Gastrocnemius medialis (tissue), 4 donors: ENCODE measurements around the gene KPNA6.
"Not testable (repeated sequence)": the region's sequence is repeated elsewhere in the genome, so short reads cannot be mapped to it uniquely, and the experiment has no call there.

ENCODE experiments used
- POLR2A ChIP-seq, 2 donors: fragments of 450-650 bp; IDR thresholded peaks; one replicate each; pipeline ENCODE4 v1.6.1; 2017; ENCODE audit warnings: antibody characterized with exemption in 2 of 2, mild to moderate bottlenecking in 2 of 2, moderate library complexity in 2 of 2
- TF ChIP-seq, protein P1 (sequence below), 5 experiments: fragments of 450-650 bp in 3 of 5; fragments of 200-600 bp in 2 of 5; sonication (generic) in 2 of 5; IDR thresholded peaks in 4 of 5; conservative IDR thresholded peaks in 1 of 5; 1 replicate in 4 of 5; 2 replicates in 1 of 5; pipeline ENCODE4 v1.5.1; 2016 to 2019; ENCODE audit warnings: antibody characterized with exemption in 5 of 5, mild to moderate bottlenecking in 3 of 5, moderate library complexity in 3 of 5

DNA sequence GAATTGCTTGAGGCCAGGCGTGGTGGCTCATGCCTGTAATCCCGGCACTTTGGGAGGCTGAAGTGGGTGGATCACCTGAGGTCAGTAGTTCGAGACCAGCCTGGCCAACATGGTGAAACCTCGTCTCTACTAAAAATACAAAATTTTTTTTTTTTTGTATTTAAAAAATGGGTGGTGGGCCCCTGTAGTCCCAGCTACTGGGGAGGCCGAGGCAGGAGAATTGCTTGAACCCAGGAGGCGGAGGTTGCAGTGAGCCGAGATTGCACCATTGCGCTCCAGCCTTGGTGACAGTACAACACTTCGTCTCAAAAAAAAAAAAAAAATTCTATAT lies 26.1 kb downstream of the KPNA6 start:
- TF ChIP-seq, protein P1, sequence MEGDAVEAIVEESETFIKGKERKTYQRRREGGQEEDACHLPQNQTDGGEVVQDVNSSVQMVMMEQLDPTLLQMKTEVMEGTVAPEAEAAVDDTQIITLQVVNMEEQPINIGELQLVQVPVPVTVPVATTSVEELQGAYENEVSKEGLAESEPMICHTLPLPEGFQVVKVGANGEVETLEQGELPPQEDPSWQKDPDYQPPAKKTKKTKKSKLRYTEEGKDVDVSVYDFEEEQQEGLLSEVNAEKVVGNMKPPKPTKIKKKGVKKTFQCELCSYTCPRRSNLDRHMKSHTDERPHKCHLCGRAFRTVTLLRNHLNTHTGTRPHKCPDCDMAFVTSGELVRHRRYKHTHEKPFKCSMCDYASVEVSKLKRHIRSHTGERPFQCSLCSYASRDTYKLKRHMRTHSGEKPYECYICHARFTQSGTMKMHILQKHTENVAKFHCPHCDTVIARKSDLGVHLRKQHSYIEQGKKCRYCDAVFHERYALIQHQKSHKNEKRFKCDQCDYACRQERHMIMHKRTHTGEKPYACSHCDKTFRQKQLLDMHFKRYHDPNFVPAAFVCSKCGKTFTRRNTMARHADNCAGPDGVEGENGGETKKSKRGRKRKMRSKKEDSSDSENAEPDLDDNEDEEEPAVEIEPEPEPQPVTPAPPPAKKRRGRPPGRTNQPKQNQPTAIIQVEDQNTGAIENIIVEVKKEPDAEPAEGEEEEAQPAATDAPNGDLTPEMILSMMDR (IDR thresholded peaks at IDR 0.05 in 4 of 5, conservative IDR thresholded peaks at IDR 0.05 in 1 of 5), result not testable (repeated sequence)
- not testable (repeated sequence) for TF ChIP-seq POLR2A (IDR thresholded peaks at IDR 0.05)
